Stimulated activated effector memory CD8-positive, alpha-beta T cell treated with anti-CD3 and anti-CD28 coated beads, Interleukin-12 subunit alpha, Interleukin-12 subunit beta, amount 100 ng/mL, for 72 hours (primary cell): ENCODE results near the gene OXSR1.
"Not testable (repeated sequence)": the region's sequence is repeated elsewhere in the genome, so short reads cannot be mapped to it uniquely, and the experiment has no call there.

ENCODE experiments used
- ATAC-seq: fragments of 150-1000 bp; cut with Tn5 transposase; 2 replicates; pipeline ENCODE4 v1.10.0; 2021
- DNase-seq, 2 donors: peaks; one replicate each; pipeline ENCODE4 v3.0.0; 2021 to 2022; ENCODE audit warnings: low spot score in 2 of 2
- H3K27ac Mint-ChIP-seq: one replicate; pipeline ENCODE4 v1.8.0; 2022; ENCODE audit warnings: mild to moderate bottlenecking, mixed read lengths
- H3K36me3 Mint-ChIP-seq: one replicate; pipeline ENCODE4 v1.8.0; 2022; ENCODE audit warnings: mild to moderate bottlenecking, mixed read lengths
- H3K4me1 Mint-ChIP-seq: one replicate; pipeline ENCODE4 v1.8.0; 2022; ENCODE audit warnings: mixed read lengths
- H3K4me3 Mint-ChIP-seq: one replicate; pipeline ENCODE4 v1.8.0; 2022; ENCODE audit warnings: mild to moderate bottlenecking, mixed read lengths
- H3K9me3 Mint-ChIP-seq: one replicate; pipeline ENCODE4 v1.8.0; 2022; ENCODE audit warnings: mixed read lengths

Gene OXSR1

GRCh38 chr3:38270606-38271005, 105.3 kb downstream of the OXSR1 start:
- H3K4me3 Mint-ChIP-seq, result no peak overlapping the region
- H3K4me1 Mint-ChIP-seq, result peaks cover 24% of the 10 kb centered on the region
- H3K36me3 Mint-ChIP-seq, result no peaks in the 10 kb centered on the region
- no peak for DNase-seq
- no peaks in the 10 kb centered on the region for H3K9me3 Mint-ChIP-seq
- no peak overlapping the region for H3K27ac Mint-ChIP-seq
- ATAC-seq, result no peak

DNA sequence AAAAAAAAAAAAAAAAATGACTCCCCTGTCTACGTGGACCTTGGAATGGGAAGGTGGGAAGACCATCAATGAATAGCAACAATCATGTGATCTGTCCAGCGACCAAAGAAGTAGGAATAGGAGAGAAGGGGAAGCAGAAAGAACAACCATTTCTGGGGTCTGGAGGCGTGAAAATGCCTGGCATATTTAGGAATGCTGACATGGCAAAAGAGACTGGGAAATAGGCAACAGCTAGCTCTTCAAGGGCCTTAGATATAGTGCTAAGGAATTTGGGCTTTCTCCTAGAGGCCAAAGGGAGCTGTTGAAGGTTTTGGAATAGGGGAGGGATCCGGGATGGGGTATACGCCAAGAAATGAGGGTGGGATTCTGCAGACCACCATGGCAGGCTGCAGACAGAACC, 106.2 kb downstream of the OXSR1 start:
- ATAC-seq (no peak), DNase-seq (no peak)
- H3K9me3 Mint-ChIP-seq, result no peaks in the 10 kb centered on the region
- no peaks in the 10 kb centered on the region for H3K36me3 Mint-ChIP-seq
- peaks cover 18% of the 10 kb centered on the region for H3K4me1 Mint-ChIP-seq
- H3K4me3 Mint-ChIP-seq, result no peak overlapping the region
- peak overlapping the region; percentile 18 for H3K27ac Mint-ChIP-seq

GRCh38 chr3:38274864-38275649, 109.7 kb downstream of the OXSR1 start:
- ATAC-seq, result no peak
- no peak for DNase-seq
- no peaks in the 10 kb centered on the region for H3K4me1 Mint-ChIP-seq
- no peaks in the 10 kb centered on the region for H3K36me3 Mint-ChIP-seq
- H3K9me3 Mint-ChIP-seq, result no peaks in the 10 kb centered on the region
- H3K4me3 Mint-ChIP-seq, result no peak overlapping the region
- peak overlapping the region; percentile 73 for H3K27ac Mint-ChIP-seq

- ATAC-seq (no peak), DNase-seq (no peak)
- H3K4me3 Mint-ChIP-seq, result no peak overlapping the region
- H3K4me1 Mint-ChIP-seq, result no peaks in the 10 kb centered on the region
- no peaks in the 10 kb centered on the region for H3K9me3 Mint-ChIP-seq
- no peaks in the 10 kb centered on the region for H3K36me3 Mint-ChIP-seq
- peak overlapping the region; percentile 73 for H3K27ac Mint-ChIP-seq
Measured at GRCh38 chr3:38275658-38276057, 110.3 kb downstream of the OXSR1 start.

- Mint-ChIP-seq H3K36me3 (no peaks in the 10 kb centered on the region), H3K9me3 (no peaks in the 10 kb centered on the region), H3K4me1 (no peaks in the 10 kb centered on the region), H3K27ac (peak overlapping the region; percentile 73), H3K4me3 (no peak overlapping the region)
- DNase-seq (no peak), ATAC-seq (no peak)
Measured at GRCh38 chr3:38276081-38276916, 111.0 kb downstream of the OXSR1 start.

DNA sequence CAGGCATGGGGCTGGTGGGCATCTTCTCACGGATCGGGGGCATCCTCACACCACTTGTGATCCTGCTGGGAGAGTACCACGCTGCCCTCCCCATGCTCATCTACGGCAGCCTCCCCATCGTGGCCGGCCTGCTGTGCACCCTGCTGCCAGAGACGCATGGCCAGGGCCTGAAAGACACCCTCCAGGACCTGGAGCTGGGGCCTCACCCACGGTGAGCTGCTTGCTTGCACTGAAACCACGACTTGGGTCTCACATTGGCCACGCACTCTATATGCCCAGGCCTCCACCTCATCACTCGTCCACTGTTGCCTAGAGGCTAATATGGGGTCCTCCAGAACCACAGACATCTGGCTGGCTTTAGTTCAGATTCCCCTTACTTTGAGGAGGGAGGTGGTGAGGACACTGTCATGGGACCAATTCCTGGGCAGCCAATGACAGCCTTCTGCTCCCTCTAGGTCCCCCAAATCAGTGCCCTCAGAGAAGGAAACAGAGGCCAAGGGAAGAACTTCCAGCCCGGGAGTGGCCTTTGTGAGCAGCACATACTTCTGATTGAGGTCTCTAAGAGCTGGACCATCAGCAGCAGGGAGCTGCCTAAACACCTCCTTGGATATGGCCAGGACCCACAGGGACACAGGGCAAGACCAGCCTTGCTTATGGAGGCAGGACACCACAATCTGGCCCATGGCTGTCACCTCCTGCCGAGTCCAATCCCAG, 111.7 kb downstream of the OXSR1 start:
- ATAC-seq, result peak; percentile 5
- Mint-ChIP-seq H3K27ac (no peak overlapping the region), H3K9me3 (no peaks in the 10 kb centered on the region), H3K36me3 (no peaks in the 10 kb centered on the region), H3K4me3 (no peak overlapping the region), H3K4me1 (no peaks in the 10 kb centered on the region)
- no peak for DNase-seq

DNA sequence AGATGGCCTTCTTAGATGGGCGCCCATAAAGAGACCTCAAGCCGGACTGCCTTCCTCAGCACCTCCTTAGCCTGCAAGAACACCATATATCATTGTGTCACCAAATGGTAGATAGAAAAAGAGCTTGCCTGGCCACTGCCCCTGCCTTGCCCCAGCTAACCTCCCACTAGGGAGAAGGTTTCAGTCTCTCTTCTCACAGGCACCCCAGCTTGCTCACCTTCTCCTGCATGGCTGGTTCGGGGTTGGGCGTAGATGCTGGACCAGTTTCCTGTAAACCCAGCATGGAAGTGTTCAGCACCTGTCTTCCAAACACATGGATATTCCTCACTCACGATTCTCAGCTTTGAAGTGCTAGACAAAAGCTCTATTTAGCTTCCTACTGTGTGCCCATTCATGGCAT, 113.5 kb downstream of the OXSR1 start:
- no peak overlapping the region for H3K4me3 Mint-ChIP-seq
- H3K9me3 Mint-ChIP-seq, result no peaks in the 10 kb centered on the region
- no peak overlapping the region for H3K27ac Mint-ChIP-seq
- DNase-seq (no peak), ATAC-seq (no peak)
- H3K36me3 Mint-ChIP-seq, result no peaks in the 10 kb centered on the region
- H3K4me1 Mint-ChIP-seq, result no peaks in the 10 kb centered on the region

GRCh38 chr3:38281895-38282686, 116.8 kb downstream of the OXSR1 start, which contains the start of gene SLC22A14:
Gene SLC22A14 (plus strand): TSS chr3:38282294. CDS start chr3:38306027, 23,733 bp downstream.
- Mint-ChIP-seq H3K9me3 (no peaks in the 10 kb centered on the region), H3K27ac (no peak within 1 kb of the TSS), H3K4me1 (no peaks in the 10 kb centered on the region), H3K36me3 (no peaks in the 10 kb centered on the region), H3K4me3 (no peak within 1 kb of the TSS)
- DNase-seq (no peak), ATAC-seq (no peak)

GRCh38 chr3:38283810-38284755, 118.7 kb downstream of the OXSR1 start:
- Mint-ChIP-seq H3K4me1 (no peaks in the 10 kb centered on the region), H3K36me3 (no peaks in the 10 kb centered on the region), H3K27ac (no peak overlapping the region), H3K9me3 (no peaks in the 10 kb centered on the region), H3K4me3 (no peak overlapping the region)
- ATAC-seq, result no peak
- no peak for DNase-seq

- no peaks in the 10 kb centered on the region for H3K4me1 Mint-ChIP-seq
- H3K4me3 Mint-ChIP-seq, result no peak overlapping the region
- H3K36me3 Mint-ChIP-seq, result no peaks in the 10 kb centered on the region
- H3K27ac Mint-ChIP-seq, result no peak overlapping the region
- ATAC-seq (no peak), DNase-seq (no peak)
- no peaks in the 10 kb centered on the region for H3K9me3 Mint-ChIP-seq
Measured at GRCh38 chr3:38284756-38285150, 119.4 kb downstream of the OXSR1 start.

DNA sequence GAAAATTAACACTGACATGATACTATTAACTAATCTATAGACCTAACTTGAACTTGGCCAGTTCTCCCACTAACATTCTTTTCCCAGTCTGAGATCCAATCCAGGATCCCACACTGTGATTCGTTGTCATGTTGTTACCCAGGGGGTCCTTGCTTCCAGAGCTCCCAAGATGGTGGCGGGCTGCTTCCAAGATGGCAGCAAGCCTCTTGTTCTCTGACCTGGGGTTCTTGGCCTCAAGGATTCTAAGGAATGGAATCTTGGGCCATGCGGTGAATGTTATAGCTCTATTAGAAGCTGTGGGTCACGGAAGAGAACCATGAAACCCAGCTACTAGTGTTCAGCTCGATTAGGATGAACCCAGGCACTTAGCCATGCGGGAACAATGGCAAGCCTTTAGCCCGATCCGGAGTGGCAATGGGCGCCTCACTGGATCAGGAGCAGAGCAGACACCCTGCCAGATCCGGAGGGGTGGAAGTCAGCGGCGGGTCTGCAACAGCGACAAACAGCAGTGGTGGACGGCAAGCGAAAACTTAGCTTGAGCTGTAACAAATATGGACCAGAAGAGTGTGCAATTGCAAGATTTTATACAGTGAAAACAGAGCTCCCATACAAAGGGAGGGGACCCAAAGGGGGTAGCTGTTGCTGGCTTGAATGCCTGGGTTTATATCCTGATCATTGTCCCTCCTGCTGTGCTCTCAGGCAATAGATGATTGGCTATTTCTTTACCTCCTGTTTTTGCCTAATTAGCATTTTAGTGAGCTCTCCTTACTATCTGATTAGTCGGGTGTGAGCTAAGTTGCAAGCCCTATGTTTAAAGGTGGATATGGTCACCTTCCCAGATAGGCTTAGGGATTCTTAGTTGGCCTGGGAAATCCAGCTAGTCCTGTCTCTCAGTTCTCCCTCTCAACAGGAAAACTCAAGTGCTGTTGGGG, 124.2 kb downstream of the OXSR1 start:
- not testable (repeated sequence) for H3K27ac Mint-ChIP-seq, DNase-seq, H3K9me3 Mint-ChIP-seq, H3K4me3 Mint-ChIP-seq, ATAC-seq, H3K4me1 Mint-ChIP-seq, H3K36me3 Mint-ChIP-seq

- not testable (repeated sequence) for ATAC-seq, H3K4me1 Mint-ChIP-seq, H3K9me3 Mint-ChIP-seq, H3K36me3 Mint-ChIP-seq, H3K27ac Mint-ChIP-seq, H3K4me3 Mint-ChIP-seq, DNase-seq
Measured at GRCh38 chr3:38297053-38297452, 131.7 kb downstream of the OXSR1 start.

DNA sequence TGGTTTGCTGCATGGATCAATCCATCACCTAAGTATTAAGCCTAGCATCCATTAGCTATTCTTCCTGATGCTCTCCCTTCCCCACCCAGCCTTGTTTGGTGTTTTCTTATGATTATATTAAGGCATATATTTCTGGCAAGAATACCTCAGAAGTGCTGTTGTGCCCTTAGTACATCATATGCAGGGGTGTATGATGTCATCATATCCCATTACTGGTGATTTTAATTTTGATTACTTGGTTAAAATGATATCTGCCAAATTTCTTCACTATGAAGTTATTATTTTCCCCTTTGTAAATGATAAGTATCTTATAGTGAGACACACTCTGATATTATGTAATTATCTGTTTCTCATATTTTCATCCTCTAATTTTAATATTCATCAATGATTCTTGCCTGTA, 132.2 kb downstream of the OXSR1 start:
- no peak overlapping the region for H3K4me3 Mint-ChIP-seq
- H3K9me3 Mint-ChIP-seq, result no peaks in the 10 kb centered on the region
- H3K36me3 Mint-ChIP-seq, result no peaks in the 10 kb centered on the region
- no peak for ATAC-seq
- DNase-seq, result no peak
- H3K4me1 Mint-ChIP-seq, result no peaks in the 10 kb centered on the region
- no peak overlapping the region for H3K27ac Mint-ChIP-seq
